Neural crest cell (in vitro differentiated cells): ENCODE measurements around the gene COPS7A. TPM values are rescaled to one million over a fixed set of nuclear protein-coding genes. Genes with fewer than 3 reads are reported as not detected.

Experiments
- DNase-seq: peaks from one replicate; pipeline ENCODE4 v3.0.0; 2021; ENCODE audit warnings: low read depth, mixed read lengths, low spot score
- H3K27ac Mint-ChIP-seq: one replicate; pipeline ENCODE4 v1.8.0; 2021; ENCODE audit warnings: mild to moderate bottlenecking, mixed read lengths; ENCODE audit not compliant: unreplicated experiment
- H3K27me3 Mint-ChIP-seq: 2 replicates; pipeline ENCODE4 v1.8.0; 2021; ENCODE audit warnings: low read depth, mild to moderate bottlenecking, mixed read lengths
- H3K36me3 Mint-ChIP-seq: 2 replicates; pipeline ENCODE4 v1.8.0; 2021; ENCODE audit warnings: low read depth, mild to moderate bottlenecking, mixed read lengths
- H3K4me1 Mint-ChIP-seq: 2 replicates; pipeline ENCODE4 v1.8.0; 2021; ENCODE audit warnings: mixed read lengths
- H3K4me3 Mint-ChIP-seq: one replicate; pipeline ENCODE4 v1.8.0; 2021; ENCODE audit warnings: mild to moderate bottlenecking, mixed read lengths
- H3K9me3 Mint-ChIP-seq: 2 replicates; pipeline ENCODE4 v1.8.0; 2021; ENCODE audit warnings: mixed read lengths
- total RNA-seq: library from RNA; stranded (reverse); gene quantifications from 2 replicates; pipeline ENCODE4 v1.2.1, GENCODE V29; 2021
- TF ChIP-seq, protein P1 (sequence below): fragments of 200-600 bp; sonication (generic); conservative IDR thresholded peaks from 2 replicates; pipeline ENCODE4 v1.5.0; 2021; ENCODE audit warnings: antibody characterized with exemption, mild to moderate bottlenecking

Gene COPS7A
- total RNA-seq, 1 donor from 2014 or later, result 37.7 TPM

DNA sequence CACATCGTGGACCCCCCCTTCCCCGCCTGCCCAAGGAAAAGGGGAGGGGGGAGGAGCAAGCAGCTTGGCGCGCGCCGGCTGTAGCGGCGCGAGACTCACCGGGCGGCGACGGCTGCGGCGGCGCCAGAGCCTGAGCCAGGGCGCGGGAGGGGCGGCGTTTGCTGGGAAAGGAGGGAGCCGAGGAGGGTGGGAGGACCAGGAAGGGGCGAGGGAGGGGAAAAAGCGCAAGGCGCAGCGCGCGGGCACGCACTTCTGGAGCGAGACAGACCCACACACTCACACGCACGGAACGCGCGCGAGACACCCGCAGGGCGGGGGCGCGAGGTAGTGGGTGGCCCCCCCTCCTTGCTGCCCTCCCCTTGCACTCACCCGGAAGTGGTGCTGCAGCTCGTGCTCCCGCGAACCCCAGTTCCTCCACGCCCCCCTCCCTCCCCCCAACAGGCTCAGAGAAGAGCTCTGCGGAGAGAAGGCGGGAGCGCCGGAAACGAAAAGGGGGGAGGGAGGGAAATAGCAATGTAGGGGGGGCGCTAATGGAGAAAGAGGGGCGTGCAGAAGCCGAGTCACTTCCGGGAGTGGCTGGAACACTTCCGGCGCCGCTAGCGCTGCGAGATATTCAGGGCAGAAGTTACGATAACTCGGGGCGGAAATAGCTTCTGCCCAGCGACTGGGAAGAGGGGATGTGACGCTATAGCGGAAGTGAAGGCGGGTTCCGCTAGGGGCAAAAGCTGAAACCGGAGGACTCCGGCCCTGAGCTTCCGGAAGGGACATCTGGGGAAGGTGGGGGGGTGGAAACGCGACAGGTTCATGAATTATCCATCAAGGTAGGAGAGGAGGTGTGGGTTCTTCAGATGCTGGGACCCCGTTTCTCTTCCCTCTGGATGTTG lies 34.6 kb upstream of the COPS7A start, which contains the start of gene ZNF384:
Gene ZNF384 (minus strand): TSS at position 377 of the 884 bp plus-strand sequence. CDS start 9,855 bp downstream, outside the sequence.
- Mint-ChIP-seq H3K36me3 (peaks cover 2% of the 10 kb centered on the region), H3K27me3 (peaks cover 6% of the 10 kb centered on the region), H3K9me3 (no peaks in the 10 kb centered on the region), H3K4me1 (peaks cover 54% of the 10 kb centered on the region), H3K27ac (peak within 1 kb of the TSS; percentile 95), H3K4me3 (peak within 1 kb of the TSS; percentile 99)
- peak; percentile 84 for DNase-seq
- TF ChIP-seq, protein P1, sequence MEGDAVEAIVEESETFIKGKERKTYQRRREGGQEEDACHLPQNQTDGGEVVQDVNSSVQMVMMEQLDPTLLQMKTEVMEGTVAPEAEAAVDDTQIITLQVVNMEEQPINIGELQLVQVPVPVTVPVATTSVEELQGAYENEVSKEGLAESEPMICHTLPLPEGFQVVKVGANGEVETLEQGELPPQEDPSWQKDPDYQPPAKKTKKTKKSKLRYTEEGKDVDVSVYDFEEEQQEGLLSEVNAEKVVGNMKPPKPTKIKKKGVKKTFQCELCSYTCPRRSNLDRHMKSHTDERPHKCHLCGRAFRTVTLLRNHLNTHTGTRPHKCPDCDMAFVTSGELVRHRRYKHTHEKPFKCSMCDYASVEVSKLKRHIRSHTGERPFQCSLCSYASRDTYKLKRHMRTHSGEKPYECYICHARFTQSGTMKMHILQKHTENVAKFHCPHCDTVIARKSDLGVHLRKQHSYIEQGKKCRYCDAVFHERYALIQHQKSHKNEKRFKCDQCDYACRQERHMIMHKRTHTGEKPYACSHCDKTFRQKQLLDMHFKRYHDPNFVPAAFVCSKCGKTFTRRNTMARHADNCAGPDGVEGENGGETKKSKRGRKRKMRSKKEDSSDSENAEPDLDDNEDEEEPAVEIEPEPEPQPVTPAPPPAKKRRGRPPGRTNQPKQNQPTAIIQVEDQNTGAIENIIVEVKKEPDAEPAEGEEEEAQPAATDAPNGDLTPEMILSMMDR, result peak; percentile 30

DNA sequence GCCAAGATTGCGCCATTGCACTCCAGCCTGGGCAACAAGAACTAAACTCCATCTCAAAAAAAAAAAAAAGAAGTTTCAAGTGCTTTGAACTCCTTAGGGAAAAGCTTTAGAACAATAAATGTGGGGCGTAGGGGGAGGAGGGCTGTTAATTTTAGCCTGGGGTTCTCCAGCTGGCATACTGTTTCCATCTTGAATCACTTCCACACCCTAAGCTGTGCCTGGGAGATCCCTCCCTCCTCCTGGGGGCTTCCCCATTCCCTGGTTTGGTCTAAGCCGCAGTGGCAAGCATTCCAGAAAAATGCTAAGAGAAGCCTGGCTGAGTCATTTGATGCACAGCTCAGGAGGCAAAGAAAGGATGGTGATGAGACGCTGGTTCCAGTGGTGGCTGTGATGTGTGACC lies 32.4 kb upstream of the COPS7A start:
- no peak for DNase-seq
- peak overlapping the region; percentile 74 for H3K4me3 Mint-ChIP-seq
- no peaks in the 10 kb centered on the region for H3K9me3 Mint-ChIP-seq
- H3K4me1 Mint-ChIP-seq, result peaks cover 45% of the 10 kb centered on the region
- H3K27me3 Mint-ChIP-seq, result peaks cover 6% of the 10 kb centered on the region
- peaks cover 2% of the 10 kb centered on the region for H3K36me3 Mint-ChIP-seq
- no peak overlapping the region for H3K27ac Mint-ChIP-seq
- TF ChIP-seq, protein P1, result no peak

DNA sequence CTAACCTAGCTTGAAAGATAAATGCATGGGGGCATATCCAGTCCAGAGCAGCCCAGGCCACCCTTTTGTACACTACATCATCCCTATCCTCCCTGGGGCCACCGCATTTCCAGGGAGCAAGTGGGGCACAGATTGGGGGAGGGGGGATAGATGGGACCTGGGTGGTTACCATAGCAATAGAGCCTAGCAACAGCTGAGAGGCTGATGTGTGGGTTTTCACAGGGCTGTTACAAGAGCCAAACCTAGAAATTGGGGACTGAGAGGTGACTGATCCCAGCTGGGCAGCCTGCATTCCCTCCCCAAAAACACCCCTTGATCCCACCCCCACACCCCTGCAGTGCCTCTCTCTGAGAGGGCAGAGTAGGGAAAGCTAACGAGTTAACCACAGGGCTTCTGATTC lies 31.0 kb upstream of the COPS7A start:
- Mint-ChIP-seq H3K27me3 (peaks cover 11% of the 10 kb centered on the region), H3K36me3 (no peaks in the 10 kb centered on the region), H3K9me3 (no peaks in the 10 kb centered on the region), H3K27ac (no peak overlapping the region), H3K4me3 (peak overlapping the region; percentile 78), H3K4me1 (peaks cover 33% of the 10 kb centered on the region)
- TF ChIP-seq, protein P1, result no peak
- DNase-seq, result no peak

DNA sequence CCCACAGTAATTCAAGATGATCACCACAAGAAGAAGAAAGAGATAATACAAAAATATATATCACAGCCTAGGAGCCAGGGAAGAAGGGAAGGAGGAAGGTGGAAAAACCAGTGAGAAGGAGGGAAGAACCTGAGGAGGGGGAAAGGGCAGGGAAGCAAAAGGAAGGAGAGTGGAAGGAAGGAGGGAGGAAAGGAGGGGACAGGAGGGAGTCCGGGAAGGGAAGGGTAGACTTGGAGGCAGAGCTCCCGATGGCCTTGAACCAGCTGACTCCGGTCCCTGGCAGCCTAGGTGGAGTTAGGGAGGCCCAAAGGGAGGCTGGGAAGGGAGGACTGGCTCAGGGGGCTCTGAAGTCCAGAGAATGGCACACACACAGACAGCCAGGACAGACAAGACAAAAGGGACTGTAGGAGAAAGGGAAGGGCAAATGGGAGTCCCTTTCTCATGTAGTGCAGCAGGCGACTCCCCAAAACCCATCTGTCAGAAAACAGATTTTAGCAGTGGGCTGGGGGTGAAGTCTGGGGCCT lies 30.0 kb upstream of the COPS7A start:
- Mint-ChIP-seq H3K4me1 (peaks cover 27% of the 10 kb centered on the region), H3K27me3 (peaks cover 21% of the 10 kb centered on the region), H3K9me3 (no peaks in the 10 kb centered on the region), H3K36me3 (no peaks in the 10 kb centered on the region), H3K27ac (no peak overlapping the region), H3K4me3 (peak overlapping the region; percentile 72)
- TF ChIP-seq, protein P1, result no peak
- DNase-seq, result no peak

DNA sequence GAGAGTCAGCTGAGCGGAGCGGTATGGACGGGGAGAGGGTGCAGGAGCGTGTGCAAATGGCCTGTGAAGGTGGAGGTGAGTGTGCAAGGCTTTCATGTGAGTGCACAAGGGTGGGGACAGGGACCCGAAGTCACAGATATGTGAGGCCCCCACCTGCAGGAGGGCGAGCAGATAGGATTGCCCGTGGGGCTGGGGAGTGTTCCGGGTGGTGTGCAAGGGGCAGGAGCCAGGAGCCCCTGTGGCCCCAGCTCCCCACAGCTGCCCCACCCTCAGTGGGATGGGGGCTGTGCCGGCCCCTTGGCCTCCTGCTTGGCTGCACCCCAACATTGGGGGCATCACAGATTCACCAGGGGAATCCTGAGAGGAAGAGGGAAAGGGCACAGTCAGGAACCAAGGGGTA lies 29.1 kb upstream of the COPS7A start:
- Mint-ChIP-seq H3K27me3 (peaks cover 25% of the 10 kb centered on the region), H3K27ac (no peak overlapping the region), H3K9me3 (no peaks in the 10 kb centered on the region), H3K4me1 (peaks cover 29% of the 10 kb centered on the region), H3K36me3 (no peaks in the 10 kb centered on the region), H3K4me3 (no peak overlapping the region)
- no peak for DNase-seq
- TF ChIP-seq, protein P1, result no peak
